GM10847 (cell line): ENCODE measurements around the gene CDH1.

Experiments used
- POLR2A ChIP-seq: IDR thresholded peaks from 2 replicates; pipeline ENCODE4 v1.6.1; 2011; ENCODE audit not compliant: insufficient read length; ENCODE audit errors: extremely low read depth

CDH1 gene

DNA sequence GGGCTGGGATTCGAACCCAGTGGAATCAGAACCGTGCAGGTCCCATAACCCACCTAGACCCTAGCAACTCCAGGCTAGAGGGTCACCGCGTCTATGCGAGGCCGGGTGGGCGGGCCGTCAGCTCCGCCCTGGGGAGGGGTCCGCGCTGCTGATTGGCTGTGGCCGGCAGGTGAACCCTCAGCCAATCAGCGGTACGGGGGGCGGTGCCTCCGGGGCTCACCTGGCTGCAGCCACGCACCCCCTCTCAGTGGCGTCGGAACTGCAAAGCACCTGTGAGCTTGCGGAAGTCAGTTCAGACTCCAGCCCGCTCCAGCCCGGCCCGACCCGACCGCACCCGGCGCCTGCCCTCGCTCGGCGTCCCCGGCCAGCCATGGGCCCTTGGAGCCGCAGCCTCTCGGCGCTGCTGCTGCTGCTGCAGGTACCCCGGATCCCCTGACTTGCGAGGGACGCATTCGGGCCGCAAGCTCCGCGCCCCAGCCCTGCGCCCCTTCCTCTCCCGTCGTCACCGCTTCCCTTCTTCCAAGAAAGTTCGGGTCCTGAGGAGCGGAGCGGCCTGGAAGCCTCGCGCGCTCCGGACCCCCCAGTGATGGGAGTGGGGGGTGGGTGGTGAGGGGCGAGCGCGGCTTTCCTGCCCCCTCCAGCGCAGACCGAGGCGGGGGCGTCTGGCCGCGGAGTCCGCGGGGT is at the start of gene CDH1:
CDH1 (plus strand) TSS at position 247 of the 684 bp plus-strand sequence; CDS start at position 371, 124 bp downstream.
- TF ChIP-seq POLR2A = no peak

GRCh38 chr16:68689921-68690320 is 47.2 kb upstream of the CDH1 start:
- no peak for TF ChIP-seq POLR2A

DNA sequence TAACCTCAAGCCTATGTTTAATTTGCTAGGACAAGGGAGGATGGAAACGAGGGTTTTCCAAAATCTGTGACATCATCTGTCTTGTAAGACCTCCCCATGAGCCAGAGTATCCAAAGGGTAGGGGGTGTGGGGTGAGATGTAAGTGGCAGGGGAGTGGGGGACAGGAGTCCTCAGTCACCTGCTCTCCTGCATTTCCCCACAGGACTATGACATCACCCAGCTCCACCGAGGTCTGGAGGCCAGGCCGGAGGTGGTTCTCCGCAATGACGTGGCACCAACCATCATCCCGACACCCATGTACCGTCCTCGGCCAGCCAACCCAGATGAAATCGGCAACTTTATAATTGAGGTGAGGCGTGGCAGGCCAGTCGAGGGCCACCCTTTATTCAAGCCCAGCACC is 41.5 kb upstream of the CDH1 start:
- no peak for TF ChIP-seq POLR2A

- TF ChIP-seq POLR2A = no peak
These were observed 40.6 kb upstream of the CDH1 start for GRCh38 chr16:68696514-68696913.

GRCh38 chr16:68698091-68698490 is 39.0 kb upstream of the CDH1 start:
- TF ChIP-seq POLR2A = no peak

DNA sequence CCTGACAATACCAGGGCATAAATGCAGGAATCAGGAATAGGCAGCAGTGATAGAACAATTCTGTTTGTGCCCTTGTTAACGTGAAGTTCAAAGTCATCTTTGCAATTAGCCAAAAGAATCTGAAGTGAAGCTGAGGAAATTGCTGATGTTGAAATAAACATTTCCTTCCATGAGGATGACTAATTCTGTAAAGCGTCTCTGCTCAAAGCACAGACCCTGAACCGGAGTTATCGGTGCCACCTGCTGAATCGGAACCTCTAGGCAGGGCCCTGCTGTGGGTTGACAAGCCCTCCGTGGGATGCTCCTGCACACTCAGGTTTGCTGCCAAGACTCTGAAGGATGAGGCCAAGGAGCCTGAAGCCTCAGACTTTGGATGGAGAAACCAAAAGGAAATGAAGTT is 37.0 kb upstream of the CDH1 start:
- TF ChIP-seq POLR2A = no peak

DNA sequence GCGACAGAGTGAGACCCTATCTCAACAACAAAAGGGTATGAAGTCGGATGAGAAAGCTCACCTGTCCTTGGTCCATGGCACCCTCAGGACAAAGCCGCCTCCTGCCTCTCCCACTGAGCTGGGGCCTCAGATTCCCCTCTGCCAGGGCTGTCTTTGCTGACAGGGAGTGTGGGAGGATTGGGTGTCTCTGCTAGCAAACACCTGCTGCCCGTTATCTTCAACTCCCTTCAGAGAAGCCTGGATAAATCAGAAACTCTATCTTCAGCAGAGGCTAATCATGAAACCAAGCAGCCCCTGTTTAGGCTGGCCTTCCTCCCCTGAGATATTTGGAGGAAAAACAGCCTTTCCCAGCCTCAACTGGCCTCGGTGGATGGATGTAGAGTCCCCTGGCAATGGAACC is 36.3 kb upstream of the CDH1 start:
- no peak for TF ChIP-seq POLR2A

DNA sequence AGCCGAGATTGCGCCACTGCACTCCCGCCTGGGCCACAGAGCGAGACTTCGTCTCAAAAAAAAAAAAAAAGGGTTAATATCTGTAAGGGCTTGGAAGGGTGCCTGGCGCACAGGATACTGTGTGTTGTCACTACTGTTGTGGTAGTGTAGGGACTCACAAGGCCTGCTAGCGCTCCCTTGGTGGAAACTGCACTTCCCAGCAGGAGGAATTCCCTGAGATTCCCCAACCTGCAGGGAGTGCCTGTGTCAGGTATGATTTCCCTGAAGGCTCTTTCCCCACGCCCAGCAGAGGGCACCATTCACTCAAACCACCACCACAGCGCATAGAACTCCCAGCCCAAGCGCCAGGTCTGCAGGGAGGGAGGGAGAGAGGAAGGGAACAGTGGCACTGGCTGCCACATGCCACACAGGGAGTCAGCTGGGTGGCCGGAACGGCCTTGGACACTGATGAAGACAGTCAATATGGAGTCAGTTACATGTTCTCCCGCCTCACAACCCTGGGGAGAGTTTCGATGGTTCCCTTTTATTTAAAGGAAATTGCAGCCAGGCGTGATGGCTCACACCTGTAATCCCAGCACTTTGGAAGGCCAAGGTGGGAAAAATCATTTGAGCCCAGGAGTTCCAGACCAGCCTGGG is 32.7 kb upstream of the CDH1 start:
- no peak for TF ChIP-seq POLR2A

DNA sequence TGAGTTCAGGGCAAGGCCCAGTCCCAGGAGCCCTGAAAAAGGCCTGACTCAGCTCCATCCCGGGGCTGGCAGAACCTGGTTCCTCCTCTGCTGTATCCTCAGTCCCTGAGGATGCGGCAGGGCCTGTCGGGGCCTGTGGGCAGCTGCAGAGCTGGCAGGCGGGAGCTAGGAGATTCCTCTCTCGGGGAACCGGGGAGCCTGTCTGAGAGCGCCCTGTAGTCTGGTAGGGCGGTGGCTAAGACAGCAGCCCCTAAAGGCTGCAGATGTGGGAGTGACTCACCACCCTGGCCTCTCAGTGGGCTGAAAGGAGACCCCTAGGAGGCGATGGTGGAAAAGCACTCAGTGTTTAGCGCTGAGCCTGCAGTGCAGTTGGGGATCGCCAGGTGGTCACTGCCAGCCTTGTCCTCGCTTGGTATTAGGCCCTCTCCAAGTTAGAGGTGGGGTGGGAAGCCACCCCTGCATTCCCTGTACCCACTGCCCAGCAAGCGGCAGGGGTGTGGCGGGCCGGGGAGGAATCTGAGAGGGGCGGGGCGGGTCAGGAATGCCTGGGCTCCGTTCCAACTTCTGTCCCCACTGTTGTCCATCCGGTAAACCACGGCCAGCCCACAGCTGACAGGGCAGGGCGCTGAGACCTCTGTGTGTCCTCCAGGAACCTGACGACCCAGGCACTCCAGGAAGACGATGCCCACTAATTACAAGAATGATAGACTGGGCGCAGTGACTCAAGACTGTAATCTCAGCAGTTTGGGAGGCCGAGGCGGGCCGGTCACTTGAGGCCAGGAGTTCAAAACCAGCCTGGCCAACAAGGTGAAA is 29.5 kb upstream of the CDH1 start:
- no peak for TF ChIP-seq POLR2A

- TF ChIP-seq POLR2A = no peak
These were observed 26.9 kb upstream of the CDH1 start for GRCh38 chr16:68710211-68710610.

- no peak for TF ChIP-seq POLR2A
These were observed 25.5 kb upstream of the CDH1 start for GRCh38 chr16:68711421-68712139.

GRCh38 chr16:68713361-68713760 is 23.7 kb upstream of the CDH1 start:
- no peak for TF ChIP-seq POLR2A

DNA sequence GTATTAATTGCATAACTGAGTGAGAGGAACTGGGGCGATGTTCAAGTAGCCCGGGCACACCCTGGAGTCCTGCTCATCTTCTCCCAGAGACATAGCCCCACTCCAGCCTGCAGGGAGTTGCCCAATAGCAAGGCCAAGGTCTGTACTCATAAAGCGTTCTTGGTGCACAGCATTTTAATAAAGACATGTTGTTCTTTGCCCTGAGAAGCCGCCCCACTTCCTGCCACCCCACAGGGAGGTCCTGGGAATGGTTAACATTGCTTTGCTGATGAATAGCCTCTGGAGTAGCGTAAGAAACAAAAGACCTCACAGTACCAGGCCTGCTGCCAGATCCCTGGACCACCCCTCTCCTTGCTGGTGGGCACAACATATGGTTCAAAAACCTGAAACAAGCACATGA is 21.6 kb upstream of the CDH1 start:
- TF ChIP-seq POLR2A = no peak

DNA sequence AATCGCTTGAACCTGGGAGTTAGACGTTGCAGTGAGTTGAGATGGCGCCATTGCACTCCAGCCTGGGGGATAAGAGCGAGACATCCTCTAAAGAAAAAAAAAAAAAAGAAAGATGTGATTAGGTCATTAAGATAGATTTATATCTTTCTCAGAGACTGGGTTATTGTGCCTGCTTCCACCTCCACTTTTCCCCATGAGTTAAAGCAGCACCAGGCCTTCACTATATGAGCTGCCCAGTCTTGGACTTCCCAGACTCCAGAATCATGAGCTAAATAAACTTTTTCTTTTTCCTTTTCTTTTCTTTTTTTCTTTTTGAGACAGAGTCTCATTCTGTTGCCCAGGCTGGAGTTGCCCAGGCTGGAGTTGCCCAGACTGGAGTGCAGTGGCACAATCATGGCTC is 19.4 kb upstream of the CDH1 start:
- no peak for TF ChIP-seq POLR2A

GRCh38 chr16:68718590-68718989 is 18.5 kb upstream of the CDH1 start:
- TF ChIP-seq POLR2A = no peak
